ENCODE results near the gene TGFB1I1.

DNA sequence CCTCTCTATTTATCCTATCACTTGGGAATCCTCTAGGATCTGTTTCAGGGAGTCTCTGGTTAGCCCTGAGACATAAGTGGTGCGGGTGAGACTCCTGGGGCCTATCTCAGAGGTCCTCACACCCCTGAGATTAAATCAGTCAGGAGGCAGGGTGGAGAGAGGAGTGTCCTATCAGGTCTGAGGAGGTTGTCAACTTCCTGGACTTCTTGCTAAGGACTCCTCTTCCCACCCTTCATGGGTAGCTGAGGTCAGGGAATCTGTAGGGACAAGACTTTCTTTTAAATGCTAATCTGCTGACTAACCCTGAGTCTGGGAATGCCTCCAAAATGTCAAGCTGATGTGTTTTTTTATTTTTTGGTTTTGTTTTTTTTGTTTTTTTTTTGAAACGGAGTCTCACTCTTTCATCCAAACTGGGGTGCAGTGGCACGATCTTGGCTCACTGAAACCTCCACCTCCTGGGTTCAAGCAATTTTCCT, 19.3 kb upstream of the TGFB1I1 start:
- TF ChIP-seq, protein P1, sequence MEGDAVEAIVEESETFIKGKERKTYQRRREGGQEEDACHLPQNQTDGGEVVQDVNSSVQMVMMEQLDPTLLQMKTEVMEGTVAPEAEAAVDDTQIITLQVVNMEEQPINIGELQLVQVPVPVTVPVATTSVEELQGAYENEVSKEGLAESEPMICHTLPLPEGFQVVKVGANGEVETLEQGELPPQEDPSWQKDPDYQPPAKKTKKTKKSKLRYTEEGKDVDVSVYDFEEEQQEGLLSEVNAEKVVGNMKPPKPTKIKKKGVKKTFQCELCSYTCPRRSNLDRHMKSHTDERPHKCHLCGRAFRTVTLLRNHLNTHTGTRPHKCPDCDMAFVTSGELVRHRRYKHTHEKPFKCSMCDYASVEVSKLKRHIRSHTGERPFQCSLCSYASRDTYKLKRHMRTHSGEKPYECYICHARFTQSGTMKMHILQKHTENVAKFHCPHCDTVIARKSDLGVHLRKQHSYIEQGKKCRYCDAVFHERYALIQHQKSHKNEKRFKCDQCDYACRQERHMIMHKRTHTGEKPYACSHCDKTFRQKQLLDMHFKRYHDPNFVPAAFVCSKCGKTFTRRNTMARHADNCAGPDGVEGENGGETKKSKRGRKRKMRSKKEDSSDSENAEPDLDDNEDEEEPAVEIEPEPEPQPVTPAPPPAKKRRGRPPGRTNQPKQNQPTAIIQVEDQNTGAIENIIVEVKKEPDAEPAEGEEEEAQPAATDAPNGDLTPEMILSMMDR (IDR thresholded peaks at IDR 0.05) = no peak
- TF ChIP-seq POLR2A (IDR thresholded peaks at IDR 0.05) = no peak

All from lower leg skin (tissue), 3 donors.